GM10266 (cell line): ENCODE results near the gene ANKH.

ENCODE experiments used
- DNase-seq: peaks from one replicate; pipeline ENCODE4 v3.0.0; 2012; ENCODE audit errors: extremely low spot score
- CTCF ChIP-seq: IDR thresholded peaks from 2 replicates; pipeline ENCODE4 v1.5.1; 2012; ENCODE audit warnings: mild to moderate bottlenecking, low read depth; ENCODE audit not compliant: control insufficient read depth, insufficient read depth; ENCODE audit errors: missing control alignments

The ANKH gene

GRCh38 chr5:14664270-14665100, 207.1 kb downstream of the ANKH start, which contains the start of gene OTULIN:
Gene OTULIN, plus strand, starts transcription at chr5:14664718. Its CDS starts 108 bp downstream, at chr5:14664826.
- peak; percentile 96 for DNase-seq
- TF ChIP-seq CTCF: no peak

- peak; percentile 69 for DNase-seq
- no peak for TF ChIP-seq CTCF
Measured at GRCh38 chr5:14663734-14664269, 207.8 kb downstream of the ANKH start.

GRCh38 chr5:14662721-14663260, 208.8 kb downstream of the ANKH start:
- TF ChIP-seq CTCF: no peak
- DNase-seq: no peak

- no peak for TF ChIP-seq CTCF
- DNase-seq: no peak
Measured at GRCh38 chr5:14660833-14661232, 210.7 kb downstream of the ANKH start.

GRCh38 chr5:14659821-14660607, 211.6 kb downstream of the ANKH start:
- DNase-seq: no peak
- no peak for TF ChIP-seq CTCF

- no peak for TF ChIP-seq CTCF
Measured at GRCh38 chr5:14656898-14657297, 214.7 kb downstream of the ANKH start.

More at GRCh38 chr5:14656898-14657297, 214.7 kb downstream of the ANKH start:
- DNase-seq: no peak
